Measurements from ENCODE around the gene ALS2. TPM values are rescaled to one million over a fixed set of nuclear protein-coding genes. Genes with fewer than 3 reads are reported as not detected.

ALS2 gene
- total and polyA plus RNA-seq, 2 donors (not counting 1 experiment from before 2014, with no cell fraction given) = 1.4 to 16.7 TPM

DNA sequence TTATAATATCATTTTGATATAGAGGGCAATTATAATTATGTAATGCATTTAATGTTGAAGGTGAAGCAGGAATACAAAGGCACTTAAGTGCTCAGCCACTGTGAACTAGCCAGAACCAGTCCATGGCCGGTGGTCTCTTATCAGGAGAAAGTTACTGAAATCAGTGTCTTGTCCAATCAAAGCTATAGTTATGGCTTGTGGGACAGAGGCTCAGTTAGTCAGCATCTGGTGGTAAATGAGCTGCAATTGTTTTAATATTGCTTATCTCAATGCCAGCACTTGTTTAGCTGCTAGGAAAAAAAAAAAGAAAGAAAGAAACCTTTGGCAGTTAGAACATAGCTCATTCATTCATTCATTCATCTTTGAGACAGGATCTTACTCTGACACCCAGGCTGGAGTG is 3.8 kb upstream of the ALS2 start:
- no peak for ATAC-seq (ENCODE audit: low read depth)
- Histone ChIP-seq H3K9me3 (ENCODE audit: control extremely low read depth in 1 of 3, control insufficient read depth in 2 of 3, insufficient read depth in 1 of 3, low read length in 2 of 3) (no peaks in the 10 kb centered on the region), H4K20me1 (ENCODE audit: control insufficient read depth, insufficient read depth, low read length, poor library complexity, severe bottlenecking) (no peaks in the 10 kb centered on the region), H3K4me2 (replicated peaks; ENCODE audit: low read depth, low read length, poor library complexity, severe bottlenecking) (no peak overlapping the region), H3K4me1 (ENCODE audit: control insufficient read depth in 2 of 2, insufficient read depth in 2 of 2, low read length in 2 of 2) (peaks cover 13 to 15% of the 10 kb centered on the region in 2 donors), H3K79me2 (ENCODE audit: control insufficient read depth, insufficient read depth, low read length) (peaks cover 7% of the 10 kb centered on the region), H2AFZ (ENCODE audit: insufficient read depth, low read depth, low read length, poor library complexity, severe bottlenecking) (no peak overlapping the region), H3K9ac (ENCODE audit: low read length) (no peak overlapping the region), H3K36me3 (replicated peaks in 1 of 2; ENCODE audit: control extremely low read depth in 1 of 2, control insufficient read depth in 1 of 2, extremely low read depth in 1 of 2, insufficient read depth in 2 of 2, low read length in 1 of 2) (no peaks in the 10 kb centered on the region), H3K27ac (ENCODE audit: low read length in 2 of 2) (no peak overlapping the region), H3K27me3 (replicated peaks in 1 of 4; ENCODE audit: control extremely low read depth in 1 of 4, control insufficient read depth in 3 of 4, insufficient read depth in 4 of 4, low read length in 3 of 4) (peaks cover 0 to 12% (median 1%) of the 10 kb centered on the region in 4 experiments), H3K4me3 (ENCODE audit: control extremely low read depth in 1 of 5, extremely low read depth in 1 of 5, insufficient read depth in 1 of 5, low read depth in 2 of 5, low read length in 4 of 5) (no peak overlapping the region)
- no peak for DNase-seq
- 60% methylated on average over 1 of the region's 1 CpG for whole genome bisulfite sequencing (ENCODE audit: insufficient coverage)
- intact Hi-C loops (cut with micrococcal nuclease) = loop anchor here (5.0 to 10.0 kb wide), 2 partner anchors 480 to 527 kb away; partner anchors contain the start of gene NOP58
- ChIA-PET POLR2A (no interaction called here), CTCF (no interaction called here)
- Mint-ChIP-seq H3K4me3 (no peak overlapping the region), H3K27me3 (peaks cover 32% of the 10 kb centered on the region), H3K27ac (no peak overlapping the region), H3K4me1 (peaks cover 16% of the 10 kb centered on the region), H3K9me3 (ENCODE audit: insufficient read depth) (no peaks in the 10 kb centered on the region)
- TF ChIP-seq EZH2 (IDR thresholded peaks at IDR 0.05; ENCODE audit: borderline replicate concordance, insufficient read depth, low read depth, low read length, poor library complexity, severe bottlenecking) = no peak
- TF ChIP-seq, protein P1, sequence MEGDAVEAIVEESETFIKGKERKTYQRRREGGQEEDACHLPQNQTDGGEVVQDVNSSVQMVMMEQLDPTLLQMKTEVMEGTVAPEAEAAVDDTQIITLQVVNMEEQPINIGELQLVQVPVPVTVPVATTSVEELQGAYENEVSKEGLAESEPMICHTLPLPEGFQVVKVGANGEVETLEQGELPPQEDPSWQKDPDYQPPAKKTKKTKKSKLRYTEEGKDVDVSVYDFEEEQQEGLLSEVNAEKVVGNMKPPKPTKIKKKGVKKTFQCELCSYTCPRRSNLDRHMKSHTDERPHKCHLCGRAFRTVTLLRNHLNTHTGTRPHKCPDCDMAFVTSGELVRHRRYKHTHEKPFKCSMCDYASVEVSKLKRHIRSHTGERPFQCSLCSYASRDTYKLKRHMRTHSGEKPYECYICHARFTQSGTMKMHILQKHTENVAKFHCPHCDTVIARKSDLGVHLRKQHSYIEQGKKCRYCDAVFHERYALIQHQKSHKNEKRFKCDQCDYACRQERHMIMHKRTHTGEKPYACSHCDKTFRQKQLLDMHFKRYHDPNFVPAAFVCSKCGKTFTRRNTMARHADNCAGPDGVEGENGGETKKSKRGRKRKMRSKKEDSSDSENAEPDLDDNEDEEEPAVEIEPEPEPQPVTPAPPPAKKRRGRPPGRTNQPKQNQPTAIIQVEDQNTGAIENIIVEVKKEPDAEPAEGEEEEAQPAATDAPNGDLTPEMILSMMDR (IDR thresholded peaks at IDR 0.05) = no peak

DNA sequence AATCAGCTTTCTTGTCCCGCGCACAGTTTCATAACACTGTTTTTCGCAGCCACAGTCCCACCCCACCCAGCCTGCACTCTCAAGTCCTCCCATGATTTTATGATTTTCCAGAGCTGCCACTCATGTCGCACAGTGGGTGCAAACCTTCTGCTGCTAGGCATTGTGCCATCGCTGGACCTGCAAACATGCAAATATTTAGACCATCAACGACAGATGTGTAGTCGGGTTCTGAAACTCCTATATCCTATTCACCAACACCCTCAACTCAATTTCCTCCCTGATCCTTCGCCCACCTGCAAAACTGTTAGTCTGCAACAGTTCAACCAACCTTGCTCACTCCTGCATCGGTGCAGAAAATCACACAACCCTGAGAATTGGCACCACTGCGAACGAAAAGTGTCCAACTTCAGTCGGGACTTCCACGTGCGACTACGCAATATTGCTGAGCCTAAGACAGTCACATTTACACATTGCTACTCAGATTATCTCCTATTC is 871 bp upstream of the ALS2 start:
- DNase-seq (no peak), ATAC-seq (ENCODE audit: low read depth) (no peak)
- peaks cover 16% of the 10 kb centered on the region for H3K79me2 ChIP-seq (ENCODE audit: control insufficient read depth, insufficient read depth, low read length)
- intact Hi-C loops (cut with micrococcal nuclease) = loop anchor here (1.0 to 10.0 kb wide), 9 partner anchors 139 to 1255 kb away; partner anchors contain the start of genes BMPR2, CLK1, FZD7 and NOP58
- peak overlapping the region; percentile 96 for H2AFZ ChIP-seq (ENCODE audit: insufficient read depth, low read depth, low read length, poor library complexity, severe bottlenecking)
- CTCF ChIA-PET = interaction anchor here (0.6 to 1.3 kb wide), 4 partner anchors 78 to 550 kb away, joined by 3 to 8 read pairs (median 4); partner anchors contain the start of genes STRADB, TMEM237 and TRAK2
- WGBS (ENCODE audit: insufficient coverage) = 7% methylated on average over 15 of the region's 15 CpGs
- no peaks in the 10 kb centered on the region for H3K9me3 Mint-ChIP-seq (ENCODE audit: insufficient read depth)
- peaks cover 16% of the 10 kb centered on the region for H3K4me1 Mint-ChIP-seq
- H3K27ac ChIP-seq (ENCODE audit: low read length in 2 of 2) = peak overlapping the region; percentile 77 to 84
- TF ChIP-seq, protein P1 (IDR thresholded peaks at IDR 0.05) = no peak
- TF ChIP-seq EZH2 (IDR thresholded peaks at IDR 0.05; ENCODE audit: borderline replicate concordance, insufficient read depth, low read depth, low read length, poor library complexity, severe bottlenecking) = no peak
- no peaks in the 10 kb centered on the region for H3K9me3 ChIP-seq (ENCODE audit: control extremely low read depth in 1 of 3, control insufficient read depth in 2 of 3, insufficient read depth in 1 of 3, low read length in 2 of 3)
- peak overlapping the region; percentile 98 for H3K4me3 Mint-ChIP-seq
- H4K20me1 ChIP-seq (ENCODE audit: control insufficient read depth, insufficient read depth, low read length, poor library complexity, severe bottlenecking) = no peaks in the 10 kb centered on the region
- peak overlapping the region; percentile 80 to 99 (median 88) for H3K4me3 ChIP-seq (ENCODE audit: control extremely low read depth in 1 of 5, extremely low read depth in 1 of 5, insufficient read depth in 1 of 5, low read depth in 2 of 5, low read length in 4 of 5)
- peaks cover 0 to 12% (median 0%) of the 10 kb centered on the region in 4 experiments for H3K27me3 ChIP-seq (replicated peaks in 1 of 4; ENCODE audit: control extremely low read depth in 1 of 4, control insufficient read depth in 3 of 4, insufficient read depth in 4 of 4, low read length in 3 of 4)
- peaks cover 13 to 15% of the 10 kb centered on the region in 2 donors for H3K4me1 ChIP-seq (ENCODE audit: control insufficient read depth in 2 of 2, insufficient read depth in 2 of 2, low read length in 2 of 2)
- peak overlapping the region; percentile 93 for H3K4me2 ChIP-seq (replicated peaks; ENCODE audit: low read depth, low read length, poor library complexity, severe bottlenecking)
- no peaks in the 10 kb centered on the region for H3K36me3 ChIP-seq (replicated peaks in 1 of 2; ENCODE audit: control extremely low read depth in 1 of 2, control insufficient read depth in 1 of 2, extremely low read depth in 1 of 2, insufficient read depth in 2 of 2, low read length in 1 of 2)
- peak overlapping the region; percentile 94 for H3K27ac Mint-ChIP-seq
- POLR2A ChIA-PET = interaction anchor here (0.9 to 1.4 kb wide), 2 partner anchors 139 to 917 kb away, joined by 3 to 5 read pairs; partner anchors contain the start of gene CLK1
- peak overlapping the region; percentile 87 for H3K9ac ChIP-seq (ENCODE audit: low read length)
- H3K27me3 Mint-ChIP-seq = peaks cover 17% of the 10 kb centered on the region

Data from B cell (primary cell).